ENCODE data around the gene LAX1.
"Not testable (repeated sequence)": the region's sequence is repeated elsewhere in the genome, so short reads cannot be mapped to it uniquely, and the experiment has no call there.

Gene LAX1

DNA sequence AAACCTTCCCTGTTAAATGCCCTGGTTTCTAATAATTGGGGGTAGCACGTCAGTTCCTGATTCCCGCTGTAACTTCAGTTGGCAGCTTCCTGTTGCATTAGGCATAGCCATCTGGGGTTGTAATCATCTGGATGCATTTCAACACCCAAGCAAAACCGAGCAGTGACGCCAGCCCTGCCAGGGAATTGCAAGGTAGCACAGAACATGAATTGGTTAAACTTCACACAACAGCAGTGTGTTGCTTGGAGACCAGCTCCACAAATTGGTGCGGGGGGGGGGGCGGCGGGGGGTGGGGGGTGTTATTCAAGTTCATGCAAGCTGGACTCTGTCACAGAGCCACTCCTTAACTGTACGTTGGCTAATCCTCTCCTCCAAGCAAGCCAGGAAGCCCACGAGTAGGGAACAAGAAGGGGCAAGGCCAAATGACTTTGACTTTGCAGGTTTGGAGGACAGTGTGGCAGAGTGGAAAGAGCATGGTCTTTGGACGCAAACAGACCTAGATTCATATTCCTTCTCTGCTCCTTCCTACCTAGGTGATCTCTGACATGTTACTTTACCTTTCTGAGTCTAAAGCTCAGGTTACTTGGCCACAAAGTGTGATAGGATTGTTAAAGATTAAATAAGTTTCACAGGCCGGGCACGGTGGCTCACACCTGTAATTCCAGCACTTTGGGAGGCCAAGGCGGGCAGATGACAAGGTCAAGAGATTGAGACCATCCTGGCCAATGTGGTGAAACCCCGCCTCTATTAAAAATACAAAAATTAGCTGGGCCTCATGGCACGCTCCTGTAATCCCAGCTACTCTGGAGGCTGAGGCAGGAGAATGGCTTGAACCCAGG is 4.7 kb downstream of the LAX1 start:
- peak; percentile 84 for DNase-seq

GRCh38 chr1:203771901-203772301 is 6.9 kb downstream of the LAX1 start:
- no peak for DNase-seq

DNA sequence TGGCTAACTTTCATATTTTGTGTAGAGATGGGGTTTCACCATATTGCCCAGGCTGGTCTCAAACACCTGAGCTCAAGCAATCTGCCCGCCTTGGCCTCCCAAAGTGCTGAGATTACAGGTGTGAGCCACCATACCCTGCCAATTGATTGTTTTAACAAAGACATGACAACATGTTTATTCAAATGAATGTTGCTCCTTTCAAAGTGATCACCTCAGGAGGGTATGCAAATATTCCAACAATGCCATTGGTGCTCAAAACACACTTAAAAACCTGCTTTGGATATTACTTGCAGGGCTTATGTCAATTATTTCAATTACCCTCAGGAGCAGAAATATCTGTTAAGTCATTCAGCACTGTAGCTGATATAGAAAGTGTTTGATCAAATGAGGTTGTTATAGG is 7.9 kb downstream of the LAX1 start:
- DNase-seq: no peak

- DNase-seq: no peak
These were observed 11.7 kb downstream of the LAX1 start for GRCh38 chr1:203776636-203777035.

- no peak for DNase-seq
These were observed 12.6 kb downstream of the LAX1 start for GRCh38 chr1:203777596-203777995.

GRCh38 chr1:203778146-203778545 is 13.2 kb downstream of the LAX1 start:
- no peak for DNase-seq

GRCh38 chr1:203778789-203779188 is 13.8 kb downstream of the LAX1 start:
- no peak for DNase-seq

DNA sequence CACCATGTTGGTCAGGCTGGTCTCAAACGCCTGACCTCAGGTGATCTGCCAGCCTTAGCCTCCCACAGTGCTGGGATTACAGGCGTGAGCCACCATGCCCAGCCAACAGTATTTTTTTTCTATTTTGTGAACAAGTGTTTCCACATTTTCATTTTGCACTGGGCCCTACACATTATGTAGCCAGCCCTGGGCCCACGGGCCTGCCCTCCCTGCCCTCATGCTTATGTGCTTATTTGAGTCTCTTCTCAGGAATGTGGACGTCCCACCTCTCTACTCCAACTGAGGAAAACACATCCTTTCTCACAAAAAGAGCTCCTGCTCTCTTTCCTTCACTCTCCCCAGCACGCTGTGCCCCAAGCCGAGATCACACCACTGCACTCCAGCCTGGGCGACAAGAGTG is 17.0 kb downstream of the LAX1 start:
- no peak for DNase-seq

- no peak for DNase-seq
These were observed 25.0 kb downstream of the LAX1 start for GRCh38 chr1:203789966-203790365.

DNA sequence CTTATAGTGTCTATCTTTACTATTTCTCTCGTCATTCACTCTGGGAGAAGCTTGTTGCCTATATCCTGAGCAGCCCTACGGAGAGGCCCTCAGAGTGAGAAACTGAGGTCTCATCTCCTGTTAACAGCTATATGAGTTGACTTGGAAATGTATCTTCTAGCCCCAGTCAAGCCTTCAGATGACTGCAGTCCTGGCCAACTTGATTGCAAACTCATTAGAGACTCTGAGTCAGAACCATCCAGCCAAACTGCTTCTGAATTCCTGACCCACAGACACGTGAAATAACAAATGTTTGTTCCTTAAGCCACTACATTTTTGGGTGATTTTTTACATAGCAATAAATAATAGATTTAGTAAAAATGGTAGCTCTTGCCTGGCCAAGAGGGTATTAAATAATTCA is 26.5 kb downstream of the LAX1 start:
- DNase-seq: no peak

GRCh38 chr1:203792486-203792885 is 27.5 kb downstream of the LAX1 start:
- no peak for DNase-seq

DNA sequence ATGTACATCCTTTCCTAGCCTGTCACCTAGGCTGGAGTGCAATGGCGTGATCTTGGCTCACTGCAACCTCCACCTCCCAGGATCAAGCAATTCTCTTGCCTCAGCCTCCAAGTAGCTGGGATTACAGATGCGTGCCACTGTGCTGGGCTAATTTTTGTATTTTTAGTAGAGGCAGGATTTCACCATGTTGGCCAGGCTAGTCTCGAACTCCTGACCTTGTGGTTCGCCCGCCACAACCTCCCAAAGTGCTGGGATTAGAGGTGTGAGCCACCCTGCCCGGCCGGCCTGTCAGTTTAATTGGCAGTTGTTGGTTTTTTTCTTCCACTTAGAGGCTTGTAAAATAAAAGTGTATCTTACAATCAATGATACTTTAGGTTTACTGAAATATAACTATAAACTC is 28.6 kb downstream of the LAX1 start:
- not testable (repeated sequence) for DNase-seq

GRCh38 chr1:203794764-203795440 is 29.9 kb downstream of the LAX1 start:
- no peak for DNase-seq

DNA sequence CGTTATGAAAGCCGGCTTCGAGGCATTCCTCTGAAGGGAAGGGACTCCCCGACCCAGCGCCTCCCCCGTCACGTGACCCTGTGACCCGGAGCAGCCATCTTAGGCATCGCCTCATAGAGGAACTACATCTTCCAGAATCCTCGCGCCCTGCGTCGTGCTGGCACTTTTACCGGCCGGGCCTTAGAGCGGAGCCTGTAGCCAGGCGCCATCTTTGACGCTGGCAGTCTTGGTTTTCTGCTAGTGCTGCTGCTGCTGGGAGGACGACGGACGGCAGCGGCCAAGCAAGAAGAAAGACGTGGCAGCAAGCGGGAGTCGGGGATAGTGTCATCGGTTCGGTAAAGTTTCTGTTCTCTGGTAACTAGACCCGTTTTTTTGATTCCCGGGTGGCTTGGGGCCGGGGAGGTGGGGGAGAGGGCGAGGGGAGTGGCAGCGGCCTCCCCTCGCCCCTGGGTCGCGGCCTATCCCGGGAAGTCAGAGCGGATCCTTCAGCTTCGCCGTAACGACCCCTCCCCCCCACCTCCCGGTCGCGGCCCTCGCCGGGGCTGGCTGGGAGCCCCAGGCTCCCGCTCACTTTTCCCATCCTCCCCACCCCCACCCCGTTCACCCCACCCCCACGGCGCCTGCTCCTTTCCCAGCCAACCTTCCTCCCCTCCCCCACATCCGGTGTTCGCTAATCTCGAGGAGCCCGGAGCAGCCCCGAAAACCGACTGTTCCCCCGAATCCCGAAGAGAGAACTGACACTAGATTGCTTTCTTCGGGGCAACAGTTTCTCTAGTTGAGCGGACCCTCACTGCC is 30.7 kb downstream of the LAX1 start, which contains the start of the genes ZBED6 and ZC3H11A:
Gene ZBED6 (plus strand): TSS at position 183 of the 795 bp plus-strand sequence. CDS start 1,900 bp downstream, outside the sequence.
Gene ZC3H11A (plus strand): TSS at position 183 of the 795 bp plus-strand sequence. CDS start 21,448 bp downstream, outside the sequence.
- DNase-seq: peak; percentile 99

- no peak for DNase-seq
These were observed 31.2 kb downstream of the LAX1 start for GRCh38 chr1:203796236-203796605.

GRCh38 chr1:203797216-203797615 is 32.2 kb downstream of the LAX1 start:
- no peak for DNase-seq

DNA sequence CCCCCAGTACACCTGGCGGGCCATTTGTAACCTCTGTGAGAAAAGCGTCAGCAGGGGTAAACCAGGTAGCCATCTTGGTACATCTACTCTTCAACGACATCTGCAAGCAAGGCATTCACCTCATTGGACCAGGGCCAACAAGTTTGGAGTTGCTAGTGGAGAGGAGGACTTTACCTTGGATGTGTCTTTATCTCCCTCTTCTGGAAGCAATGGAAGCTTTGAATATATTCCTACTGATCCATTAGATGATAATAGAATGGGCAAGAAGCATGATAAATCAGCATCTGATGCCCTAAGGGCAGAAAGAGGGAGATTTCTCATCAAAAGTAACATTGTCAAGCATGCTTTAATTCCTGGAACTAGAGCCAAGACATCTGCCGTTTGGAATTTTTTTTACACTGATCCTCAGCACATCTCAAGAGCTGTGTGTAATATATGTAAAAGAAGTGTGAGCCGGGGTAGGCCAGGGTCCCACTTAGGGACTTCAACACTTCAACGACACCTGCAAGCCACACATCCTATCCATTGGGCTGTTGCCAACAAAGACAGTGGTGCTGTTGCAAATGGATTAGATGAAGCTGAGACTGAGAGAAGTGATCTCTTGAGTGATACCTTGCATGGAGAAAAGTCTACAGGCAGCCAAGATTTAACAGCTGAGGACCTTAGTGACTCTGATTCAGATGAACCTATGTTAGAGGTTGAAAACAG is 33.1 kb downstream of the LAX1 start:
- DNase-seq: no peak

GRCh38 chr1:203799157-203799556 is 34.2 kb downstream of the LAX1 start:
- no peak for DNase-seq

DNA sequence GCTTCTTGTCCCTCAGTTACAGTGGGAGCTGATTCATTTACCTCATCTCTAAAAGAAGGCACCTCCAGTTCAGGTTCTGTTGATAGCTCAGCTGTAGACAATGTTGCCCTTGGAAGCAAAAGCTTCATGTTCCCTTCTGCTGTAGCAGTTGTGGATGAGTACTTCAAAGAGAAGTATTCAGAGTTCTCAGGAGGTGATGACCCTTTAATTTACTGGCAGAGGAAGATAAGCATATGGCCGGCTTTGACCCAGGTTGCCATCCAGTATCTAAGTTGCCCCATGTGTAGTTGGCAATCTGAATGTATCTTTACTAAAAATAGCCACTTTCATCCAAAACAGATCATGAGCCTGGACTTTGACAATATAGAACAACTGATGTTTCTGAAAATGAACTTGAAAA is 35.0 kb downstream of the LAX1 start:
- DNase-seq: no peak

DNA sequence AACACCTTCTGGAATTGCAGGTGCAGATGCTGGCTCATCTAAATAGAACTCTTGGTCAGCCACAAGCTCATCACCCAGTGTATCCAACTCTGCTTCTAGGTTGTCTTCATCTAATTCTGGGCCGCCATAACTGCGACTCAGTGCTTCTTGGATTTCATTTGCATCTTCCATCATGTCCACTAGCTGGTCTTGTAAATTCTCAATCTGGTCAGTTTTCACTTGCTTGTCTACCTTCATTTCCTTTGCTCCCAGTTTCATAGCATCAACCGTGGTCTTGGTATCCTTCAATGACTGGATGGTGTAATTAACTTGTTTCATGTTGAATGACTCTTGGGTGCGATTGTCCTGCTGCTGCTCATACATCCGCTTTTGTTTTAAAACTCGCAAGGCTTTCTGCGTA is 40.7 kb downstream of the LAX1 start:
- no peak for DNase-seq

DNA sequence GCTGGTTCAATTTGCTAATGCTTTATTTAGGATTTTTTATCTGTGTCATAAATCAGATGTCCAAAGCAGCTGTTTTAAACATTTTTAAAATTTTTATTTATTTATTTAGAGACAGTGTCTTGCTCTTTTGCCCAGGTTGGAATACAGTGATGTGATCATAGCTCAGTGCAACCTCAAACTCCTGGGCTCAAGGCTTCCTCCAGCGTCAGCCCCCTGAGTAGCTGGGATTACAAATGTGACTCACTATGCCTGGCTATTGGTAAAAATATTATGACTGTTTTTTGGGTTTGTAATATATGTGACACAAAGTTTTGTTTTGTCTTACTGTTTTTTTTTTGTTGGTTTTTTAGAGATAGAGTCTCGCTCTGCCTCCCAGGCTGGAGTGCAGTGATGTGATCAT is 42.2 kb downstream of the LAX1 start:
- no peak for DNase-seq

- DNase-seq: no peak
These were observed 48.8 kb downstream of the LAX1 start for GRCh38 chr1:203813581-203814341.
